Endothelial cell (in vitro differentiated cells): ENCODE results near the gene MTHFSD. TPM values are rescaled to one million over a fixed set of nuclear protein-coding genes. Genes with fewer than 3 reads are reported as not detected.

Experiments
- DNase-seq: peaks from one replicate; pipeline ENCODE4 v3.0.0; 2021; ENCODE audit warnings: low spot score
- H3K27ac Mint-ChIP-seq: one replicate; pipeline ENCODE4 v1.8.0; 2021; ENCODE audit warnings: mixed read lengths, inconsistent platforms; ENCODE audit not compliant: unreplicated experiment
- H3K27me3 Mint-ChIP-seq: one replicate; pipeline ENCODE4 v1.8.0; 2021; ENCODE audit warnings: mild to moderate bottlenecking, moderate library complexity, mixed read lengths, inconsistent platforms; ENCODE audit not compliant: unreplicated experiment
- H3K36me3 Mint-ChIP-seq: one replicate; pipeline ENCODE4 v1.8.0; 2021; ENCODE audit warnings: mild to moderate bottlenecking, low read depth, mixed read lengths, inconsistent platforms; ENCODE audit not compliant: unreplicated experiment
- H3K4me1 Mint-ChIP-seq: one replicate; pipeline ENCODE4 v1.8.0; 2021; ENCODE audit warnings: mild to moderate bottlenecking, mixed read lengths, inconsistent platforms; ENCODE audit not compliant: unreplicated experiment
- H3K4me3 Mint-ChIP-seq: one replicate; pipeline ENCODE4 v1.8.0; 2021; ENCODE audit warnings: mild to moderate bottlenecking, mixed read lengths, inconsistent platforms; ENCODE audit not compliant: unreplicated experiment
- H3K9me3 Mint-ChIP-seq: one replicate; pipeline ENCODE4 v1.8.0; 2021; ENCODE audit warnings: mixed read lengths, inconsistent platforms; ENCODE audit not compliant: unreplicated experiment
- CTCF ChIP-seq: fragments of 200-600 bp; sonication (generic); IDR thresholded peaks from one replicate; pipeline ENCODE4 v1.5.0; 2021; ENCODE audit warnings: antibody characterized with exemption; ENCODE audit not compliant: unreplicated experiment
- total RNA-seq: library from RNA; stranded (reverse); fragmentation: NEBNext Ultra II Directional; extraction: Animal tissue kit (Norgen Biotek cat#: 25700); gene quantifications from one replicate; pipeline ENCODE4 v1.2.1, GENCODE V29; 2021; ENCODE audit not compliant: unreplicated experiment

MTHFSD gene
- total RNA-seq, 1 donor from 2014 or later = 30.6 TPM

- peaks cover 18% of the 10 kb centered on the region for H3K4me1 Mint-ChIP-seq
- no peak overlapping the region for H3K4me3 Mint-ChIP-seq
- TF ChIP-seq CTCF = no peak
- peaks cover 10% of the 10 kb centered on the region for H3K36me3 Mint-ChIP-seq
- DNase-seq = no peak
- H3K27me3 Mint-ChIP-seq = peaks cover 56% of the 10 kb centered on the region
- no peak overlapping the region for H3K27ac Mint-ChIP-seq
- no peaks in the 10 kb centered on the region for H3K9me3 Mint-ChIP-seq
Measured at GRCh38 chr16:86505185-86505898, 49.7 kb downstream of the MTHFSD start.

DNA sequence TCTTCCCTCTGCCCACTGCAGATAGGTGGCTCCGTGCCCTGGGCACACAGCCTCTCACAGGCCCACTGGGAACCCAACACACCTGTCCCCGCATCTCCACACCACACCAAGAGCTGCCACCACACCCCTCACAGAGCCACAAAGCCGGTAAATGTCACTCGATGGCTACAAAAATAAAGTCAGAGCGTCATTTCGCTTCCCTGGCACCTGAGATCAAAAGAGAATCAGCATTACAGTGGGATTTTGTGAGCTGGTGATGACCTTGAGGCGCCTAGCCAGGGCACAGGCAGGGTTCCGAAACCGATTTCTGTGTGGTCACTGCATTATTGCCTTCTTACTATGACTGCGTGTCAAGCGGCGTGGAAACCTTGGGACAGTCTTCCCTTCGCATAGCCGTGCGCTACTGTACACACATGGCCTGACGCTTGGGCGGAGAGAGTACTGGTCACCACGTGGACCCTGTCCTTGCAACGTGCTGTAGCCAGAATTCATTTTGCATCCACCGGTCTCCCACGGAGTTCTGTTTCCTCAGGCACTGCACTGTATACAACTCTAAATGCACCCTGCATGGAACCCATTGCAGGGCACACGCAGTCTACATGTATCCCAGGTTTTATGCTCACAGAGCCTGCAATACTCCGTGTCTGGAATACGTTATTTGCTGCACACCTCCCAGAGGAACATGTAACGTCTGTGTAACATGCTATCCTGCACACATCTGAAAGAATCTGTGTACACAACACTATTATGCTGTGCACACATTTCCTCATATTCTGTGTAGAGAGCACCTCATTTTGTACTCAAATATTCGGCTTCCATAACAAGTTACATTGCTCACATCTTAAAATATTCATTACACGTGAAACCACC lies 50.5 kb downstream of the MTHFSD start:
- Mint-ChIP-seq H3K9me3 (no peaks in the 10 kb centered on the region), H3K27ac (no peak overlapping the region), H3K27me3 (peaks cover 56% of the 10 kb centered on the region), H3K4me1 (peaks cover 18% of the 10 kb centered on the region), H3K4me3 (no peak overlapping the region), H3K36me3 (peaks cover 10% of the 10 kb centered on the region)
- no peak for TF ChIP-seq CTCF
- DNase-seq = no peak

DNA sequence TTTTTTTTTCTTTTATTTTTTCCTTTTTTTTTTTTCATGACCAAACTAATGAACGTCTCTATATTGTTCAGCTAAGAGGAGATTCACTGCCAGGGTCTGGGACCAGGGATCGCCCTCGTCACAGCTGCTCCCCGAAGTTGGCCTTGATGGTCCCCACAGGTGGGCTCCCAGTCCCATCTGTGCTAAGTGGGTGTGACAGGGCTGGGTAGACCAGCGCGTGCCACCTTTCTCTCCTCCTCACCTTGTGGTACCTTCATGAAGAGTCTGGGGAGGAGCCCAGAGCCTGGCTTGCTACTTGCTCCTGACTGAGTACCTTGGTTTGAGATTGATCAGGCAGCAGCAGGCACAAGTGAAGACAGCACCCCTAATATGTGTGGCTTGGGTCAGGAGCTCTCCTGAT lies 51.2 kb downstream of the MTHFSD start:
- Mint-ChIP-seq H3K4me1 (peaks cover 14% of the 10 kb centered on the region), H3K4me3 (no peak overlapping the region), H3K27me3 (peaks cover 55% of the 10 kb centered on the region), H3K36me3 (peaks cover 10% of the 10 kb centered on the region), H3K27ac (no peak overlapping the region), H3K9me3 (no peaks in the 10 kb centered on the region)
- DNase-seq = no peak
- TF ChIP-seq CTCF = no peak

GRCh38 chr16:86502856-86503748 lies 51.9 kb downstream of the MTHFSD start:
- H3K4me3 Mint-ChIP-seq = no peak overlapping the region
- peaks cover 15% of the 10 kb centered on the region for H3K4me1 Mint-ChIP-seq
- H3K27ac Mint-ChIP-seq = no peak overlapping the region
- peaks cover 10% of the 10 kb centered on the region for H3K36me3 Mint-ChIP-seq
- no peaks in the 10 kb centered on the region for H3K9me3 Mint-ChIP-seq
- TF ChIP-seq CTCF = no peak
- DNase-seq = no peak
- H3K27me3 Mint-ChIP-seq = peaks cover 54% of the 10 kb centered on the region
